ENCODE results near the gene NFKBIE. TPM values are rescaled to one million over a fixed set of nuclear protein-coding genes. Genes with fewer than 3 reads are reported as not detected.

NFKBIE gene
- polyA plus RNA-seq, 1 donor (not counting 4 experiments of a cell fraction or from before 2014, with no cell fraction given): 7.3 TPM

DNA sequence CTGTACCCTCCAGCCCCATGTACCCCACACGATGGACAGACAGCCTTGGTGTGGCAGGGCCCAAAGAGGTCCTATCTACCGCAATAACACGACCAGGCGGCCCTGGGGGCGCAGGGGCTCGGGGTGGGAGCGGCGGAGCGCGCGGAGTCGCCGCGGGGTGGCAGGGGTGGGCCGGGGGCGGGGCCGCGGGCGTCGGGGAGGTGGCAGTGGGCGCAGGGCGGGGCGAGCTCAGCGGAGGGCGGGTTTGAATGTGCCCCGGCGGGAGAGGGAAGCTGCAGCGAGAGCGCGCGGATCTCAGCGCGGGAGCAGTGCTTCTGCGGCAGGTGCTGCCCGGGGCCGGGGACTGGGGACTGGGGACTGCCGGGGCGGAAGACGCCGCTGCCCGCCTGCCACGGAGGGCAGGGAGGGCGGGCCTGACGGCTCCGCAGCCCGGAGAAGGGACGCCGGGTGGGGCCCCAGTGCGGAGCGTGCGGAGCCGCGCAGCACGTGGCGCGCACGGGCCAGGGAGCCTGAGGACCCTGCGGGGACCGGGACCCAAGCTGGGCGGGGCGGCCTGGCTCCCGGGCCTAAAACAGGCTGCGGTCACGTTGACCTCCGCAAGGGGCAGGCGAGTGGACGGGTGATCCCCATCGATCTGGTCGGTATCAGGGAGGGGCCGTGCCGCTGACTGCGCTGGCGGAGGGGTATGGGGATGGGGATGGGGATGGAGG is 41.9 kb downstream of the NFKBIE start, which contains the start of gene SLC29A1:
SLC29A1 (plus strand) TSS at position 277 of the 710 bp plus-strand sequence. CDS start 3,719 bp downstream, outside the sequence.
- dilution Hi-C loops (cut with MboI; ENCODE audit: extremely low pct_ligation_motif_present, low sequenced_read_pairs): no loop called here
- Histone ChIP-seq H3K4me1 (ENCODE audit: control insufficient read depth, extremely low read depth, insufficient read depth, low read length) (peaks cover 46% of the 10 kb centered on the region), H3K9ac (ENCODE audit: control insufficient read depth, extremely low read depth, insufficient read depth, low read length) (peak within 1 kb of the TSS; percentile 58), H2AFZ (ENCODE audit: control insufficient read depth, low read length) (peak within 1 kb of the TSS; percentile 88), H3K27me3 (ENCODE audit: control insufficient read depth, extremely low read depth, insufficient read depth, low read length) (no peaks in the 10 kb centered on the region), H4K20me1 (ENCODE audit: control insufficient read depth, extremely low read depth, insufficient read depth, low read length) (no peaks in the 10 kb centered on the region), H3K4me2 (ENCODE audit: control insufficient read depth, extremely low read depth, insufficient read depth, low read depth, low read length) (peak within 1 kb of the TSS; percentile 89), H3K27ac (ENCODE audit: control insufficient read depth, insufficient read depth, low read length) (peak within 1 kb of the TSS; percentile 13), H3K9me1 (ENCODE audit: control insufficient read depth, extremely low read depth, insufficient read depth, low read length) (no peaks in the 10 kb centered on the region), H3K4me3 (ENCODE audit: control insufficient read depth in 2 of 3, extremely low read depth in 1 of 3, insufficient read depth in 2 of 3, low read depth in 1 of 3, low read length in 3 of 3) (peak within 1 kb of the TSS; percentile 60 to 88 (median 82)), H3K36me3 (ENCODE audit: control insufficient read depth in 2 of 2, extremely low read depth in 1 of 2, insufficient read depth in 2 of 2, low read length in 2 of 2) (peaks cover 4 to 7% of the 10 kb centered on the region in 2 experiments), H3K79me2 (ENCODE audit: control insufficient read depth, insufficient read depth, low read length) (peaks cover 22% of the 10 kb centered on the region), H3K9me3 (ENCODE audit: control insufficient read depth, low read depth, low read length) (no peaks in the 10 kb centered on the region)
- FAIRE-seq (no peak), DNase-seq (ENCODE audit: low read depth, low spot score) (no peak)
- no peak for TF ChIP-seq EZH2 (IDR thresholded peaks at IDR 0.05; ENCODE audit: low read length)
- no peak for TF ChIP-seq CTCF (optimal IDR thresholded peaks at IDR 0.05 in 1 of 3, IDR thresholded peaks at IDR 0.05 in 1 of 3, conservative IDR thresholded peaks at IDR 0.05 in 1 of 3; ENCODE audit: extremely low read depth in 1 of 3, insufficient read depth in 2 of 3, low read length in 3 of 3)

DNA sequence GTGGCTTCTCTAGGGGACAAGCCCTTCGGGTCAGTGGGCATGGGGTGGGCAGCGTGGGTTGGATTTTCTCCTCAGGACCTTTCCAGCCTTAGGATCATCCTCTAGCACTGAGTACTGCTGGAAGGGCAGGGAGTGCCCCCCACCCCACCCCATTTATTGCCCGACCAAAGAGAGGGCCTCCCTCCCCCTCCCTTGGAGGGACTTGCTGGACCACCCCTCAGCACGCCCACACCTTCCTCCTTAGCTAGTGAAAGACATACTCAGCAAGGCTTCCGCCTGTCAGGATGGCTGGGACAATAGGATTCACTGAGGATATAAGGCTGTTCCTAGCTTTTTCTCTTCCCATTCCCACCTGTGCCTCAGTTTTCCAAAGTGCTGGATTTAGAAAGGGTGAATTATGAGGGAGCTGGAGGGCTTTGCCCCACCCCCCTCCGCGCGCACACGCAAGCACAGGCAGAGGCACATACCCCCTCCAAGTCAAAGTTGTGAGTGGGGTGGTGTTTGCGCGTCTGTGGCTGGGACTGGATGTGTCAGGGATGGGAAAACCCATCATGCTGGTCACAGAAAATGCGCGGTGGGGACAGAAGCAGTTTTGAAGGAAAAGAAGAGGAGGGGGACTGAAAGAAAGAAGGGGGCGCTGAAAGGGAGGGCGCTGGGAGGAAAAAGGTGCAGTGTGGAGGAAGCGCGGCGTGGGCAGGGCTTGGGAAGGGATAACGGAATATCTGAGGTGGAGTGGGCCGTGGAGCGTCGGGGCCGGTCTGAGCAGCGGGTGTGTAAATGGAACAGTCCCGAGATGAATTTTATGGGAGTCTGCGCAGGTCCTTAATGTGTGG is 42.6 kb downstream of the NFKBIE start:
- no peak overlapping the region for H3K27ac ChIP-seq (ENCODE audit: control insufficient read depth, insufficient read depth, low read length)
- peak overlapping the region; percentile 88 for H2AFZ ChIP-seq (ENCODE audit: control insufficient read depth, low read length)
- peak overlapping the region; percentile 38 to 82 (median 60) for H3K4me3 ChIP-seq (ENCODE audit: control insufficient read depth in 2 of 3, extremely low read depth in 1 of 3, insufficient read depth in 2 of 3, low read depth in 1 of 3, low read length in 3 of 3)
- H3K9ac ChIP-seq (ENCODE audit: control insufficient read depth, extremely low read depth, insufficient read depth, low read length): no peak overlapping the region
- no peaks in the 10 kb centered on the region for H3K27me3 ChIP-seq (ENCODE audit: control insufficient read depth, extremely low read depth, insufficient read depth, low read length)
- H3K79me2 ChIP-seq (ENCODE audit: control insufficient read depth, insufficient read depth, low read length): peaks cover 22% of the 10 kb centered on the region
- DNase-seq (ENCODE audit: low read depth, low spot score) (no peak), FAIRE-seq (no peak)
- H4K20me1 ChIP-seq (ENCODE audit: control insufficient read depth, extremely low read depth, insufficient read depth, low read length): no peaks in the 10 kb centered on the region
- H3K9me3 ChIP-seq (ENCODE audit: control insufficient read depth, low read depth, low read length): no peaks in the 10 kb centered on the region
- H3K4me1 ChIP-seq (ENCODE audit: control insufficient read depth, extremely low read depth, insufficient read depth, low read length): peaks cover 47% of the 10 kb centered on the region
- H3K9me1 ChIP-seq (ENCODE audit: control insufficient read depth, extremely low read depth, insufficient read depth, low read length): no peaks in the 10 kb centered on the region
- H3K4me2 ChIP-seq (ENCODE audit: control insufficient read depth, extremely low read depth, insufficient read depth, low read depth, low read length): peak overlapping the region; percentile 76
- no peak for TF ChIP-seq EZH2 (IDR thresholded peaks at IDR 0.05; ENCODE audit: low read length)
- no peak for TF ChIP-seq CTCF (optimal IDR thresholded peaks at IDR 0.05 in 1 of 3, IDR thresholded peaks at IDR 0.05 in 1 of 3, conservative IDR thresholded peaks at IDR 0.05 in 1 of 3; ENCODE audit: extremely low read depth in 1 of 3, insufficient read depth in 2 of 3, low read length in 3 of 3)
- peaks cover 0 to 7% of the 10 kb centered on the region in 2 experiments for H3K36me3 ChIP-seq (ENCODE audit: control insufficient read depth in 2 of 2, extremely low read depth in 1 of 2, insufficient read depth in 2 of 2, low read length in 2 of 2)
- dilution Hi-C loops (cut with MboI; ENCODE audit: extremely low pct_ligation_motif_present, low sequenced_read_pairs): no loop called here
